Fibroblast of peridontal ligament (primary cell): Measurements from ENCODE around the gene IRX2.

Experiments
- DNase-seq: peaks from one replicate; pipeline ENCODE4 v3.0.0-alpha.2; 2010; ENCODE audit errors: extremely low read depth

Gene IRX2

GRCh38 chr5:2697041-2697440 is 54.4 kb downstream of the IRX2 start:
- DNase-seq = no peak
